WTC11 (cell line): ENCODE measurements around the gene ZNF415.

Source experiments
- CBFB ChIP-seq: sonication (generic); formaldehyde crosslinking; IDR thresholded peaks from 2 replicates; pipeline ENCODE4 v1.8.1; 2022; ENCODE audit warnings: mild to moderate bottlenecking, low read depth, missing genetic modification reagents
- FOXK1 ChIP-seq: sonication (generic); formaldehyde crosslinking; IDR thresholded peaks from 2 replicates; pipeline ENCODE4 v1.8.0; 2022; ENCODE audit warnings: mild to moderate bottlenecking, moderate library complexity, missing genetic modification reagents
- JUN ChIP-seq: sonication (generic); formaldehyde crosslinking; IDR thresholded peaks from 2 replicates; pipeline ENCODE4 v1.8.0; 2023; ENCODE audit warnings: mild to moderate bottlenecking, missing genetic modification reagents
- NR2C2 ChIP-seq: sonication (generic); formaldehyde crosslinking; IDR thresholded peaks from 2 replicates; pipeline ENCODE4 v1.8.0; 2022; ENCODE audit warnings: mild to moderate bottlenecking, missing genetic modification reagents
- SMAD4 ChIP-seq: sonication (generic); formaldehyde crosslinking; IDR thresholded peaks from 2 replicates; pipeline ENCODE4 v1.8.0; 2022; ENCODE audit warnings: mild to moderate bottlenecking, missing genetic modification reagents
- SP1 ChIP-seq: sonication (generic); formaldehyde crosslinking; conservative IDR thresholded peaks from 2 replicates; pipeline ENCODE4 v1.8.1; 2022; ENCODE audit warnings: missing genetic modification reagents
- ZNF263 ChIP-seq: sonication (generic); formaldehyde crosslinking; IDR thresholded peaks from 2 replicates; pipeline ENCODE4 v1.8.1; 2022; ENCODE audit warnings: low read depth, mild to moderate bottlenecking, moderate library complexity, missing genetic modification reagents
- TF ChIP-seq, protein P1 (sequence below): fragments of 200-600 bp; IDR thresholded peaks from 2 replicates; pipeline ENCODE4 v1.8.0; 2022; ENCODE audit warnings: antibody characterized with exemption
- TF ChIP-seq, protein P2 (sequence below): fragments of 250-450 bp; sonication (Bioruptor Pico); IDR thresholded peaks from 2 replicates; pipeline ENCODE4 v1.9.0; 2021; ENCODE audit warnings: mild to moderate bottlenecking
- TF ChIP-seq, protein P3 (sequence below): sonication (generic); formaldehyde crosslinking; IDR thresholded peaks from 2 replicates; pipeline ENCODE4 v1.8.1; 2023; ENCODE audit warnings: mild to moderate bottlenecking, missing genetic modification reagents, moderate library complexity
- TF ChIP-seq, protein P4 (sequence below): sonication (generic); formaldehyde crosslinking; conservative IDR thresholded peaks from 2 replicates; pipeline ENCODE4 v1.8.1; 2022; ENCODE audit warnings: mild to moderate bottlenecking, missing genetic modification reagents

DNA sequence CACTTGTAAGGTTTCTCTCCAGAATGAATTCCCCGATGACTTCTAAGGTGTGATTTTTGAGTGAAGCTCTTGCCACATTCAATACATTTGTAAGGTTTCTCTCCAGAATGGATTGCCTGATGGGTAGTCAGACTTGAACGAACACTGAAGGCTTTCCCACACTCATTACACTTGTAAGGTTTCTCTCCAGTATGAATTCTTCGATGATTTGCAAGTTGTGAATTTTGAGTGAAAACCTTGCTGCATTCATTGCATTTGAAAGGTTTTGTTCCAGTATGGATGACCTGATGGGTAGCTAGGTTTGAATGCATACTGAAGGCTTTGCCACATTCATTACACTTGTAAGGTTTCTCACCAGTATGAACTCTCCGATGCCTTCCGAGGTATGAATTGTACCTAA lies 63.9 kb downstream of the ZNF415 start:
- TF ChIP-seq, protein P1, sequence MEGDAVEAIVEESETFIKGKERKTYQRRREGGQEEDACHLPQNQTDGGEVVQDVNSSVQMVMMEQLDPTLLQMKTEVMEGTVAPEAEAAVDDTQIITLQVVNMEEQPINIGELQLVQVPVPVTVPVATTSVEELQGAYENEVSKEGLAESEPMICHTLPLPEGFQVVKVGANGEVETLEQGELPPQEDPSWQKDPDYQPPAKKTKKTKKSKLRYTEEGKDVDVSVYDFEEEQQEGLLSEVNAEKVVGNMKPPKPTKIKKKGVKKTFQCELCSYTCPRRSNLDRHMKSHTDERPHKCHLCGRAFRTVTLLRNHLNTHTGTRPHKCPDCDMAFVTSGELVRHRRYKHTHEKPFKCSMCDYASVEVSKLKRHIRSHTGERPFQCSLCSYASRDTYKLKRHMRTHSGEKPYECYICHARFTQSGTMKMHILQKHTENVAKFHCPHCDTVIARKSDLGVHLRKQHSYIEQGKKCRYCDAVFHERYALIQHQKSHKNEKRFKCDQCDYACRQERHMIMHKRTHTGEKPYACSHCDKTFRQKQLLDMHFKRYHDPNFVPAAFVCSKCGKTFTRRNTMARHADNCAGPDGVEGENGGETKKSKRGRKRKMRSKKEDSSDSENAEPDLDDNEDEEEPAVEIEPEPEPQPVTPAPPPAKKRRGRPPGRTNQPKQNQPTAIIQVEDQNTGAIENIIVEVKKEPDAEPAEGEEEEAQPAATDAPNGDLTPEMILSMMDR, result no peak
- TF ChIP-seq ZNF263 (CRISPR knock-in tag), result no peak
- TF ChIP-seq, protein P2, sequence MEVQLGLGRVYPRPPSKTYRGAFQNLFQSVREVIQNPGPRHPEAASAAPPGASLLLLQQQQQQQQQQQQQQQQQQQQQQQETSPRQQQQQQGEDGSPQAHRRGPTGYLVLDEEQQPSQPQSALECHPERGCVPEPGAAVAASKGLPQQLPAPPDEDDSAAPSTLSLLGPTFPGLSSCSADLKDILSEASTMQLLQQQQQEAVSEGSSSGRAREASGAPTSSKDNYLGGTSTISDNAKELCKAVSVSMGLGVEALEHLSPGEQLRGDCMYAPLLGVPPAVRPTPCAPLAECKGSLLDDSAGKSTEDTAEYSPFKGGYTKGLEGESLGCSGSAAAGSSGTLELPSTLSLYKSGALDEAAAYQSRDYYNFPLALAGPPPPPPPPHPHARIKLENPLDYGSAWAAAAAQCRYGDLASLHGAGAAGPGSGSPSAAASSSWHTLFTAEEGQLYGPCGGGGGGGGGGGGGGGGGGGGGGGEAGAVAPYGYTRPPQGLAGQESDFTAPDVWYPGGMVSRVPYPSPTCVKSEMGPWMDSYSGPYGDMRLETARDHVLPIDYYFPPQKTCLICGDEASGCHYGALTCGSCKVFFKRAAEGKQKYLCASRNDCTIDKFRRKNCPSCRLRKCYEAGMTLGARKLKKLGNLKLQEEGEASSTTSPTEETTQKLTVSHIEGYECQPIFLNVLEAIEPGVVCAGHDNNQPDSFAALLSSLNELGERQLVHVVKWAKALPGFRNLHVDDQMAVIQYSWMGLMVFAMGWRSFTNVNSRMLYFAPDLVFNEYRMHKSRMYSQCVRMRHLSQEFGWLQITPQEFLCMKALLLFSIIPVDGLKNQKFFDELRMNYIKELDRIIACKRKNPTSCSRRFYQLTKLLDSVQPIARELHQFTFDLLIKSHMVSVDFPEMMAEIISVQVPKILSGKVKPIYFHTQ, result no peak
- TF ChIP-seq, protein P3, sequence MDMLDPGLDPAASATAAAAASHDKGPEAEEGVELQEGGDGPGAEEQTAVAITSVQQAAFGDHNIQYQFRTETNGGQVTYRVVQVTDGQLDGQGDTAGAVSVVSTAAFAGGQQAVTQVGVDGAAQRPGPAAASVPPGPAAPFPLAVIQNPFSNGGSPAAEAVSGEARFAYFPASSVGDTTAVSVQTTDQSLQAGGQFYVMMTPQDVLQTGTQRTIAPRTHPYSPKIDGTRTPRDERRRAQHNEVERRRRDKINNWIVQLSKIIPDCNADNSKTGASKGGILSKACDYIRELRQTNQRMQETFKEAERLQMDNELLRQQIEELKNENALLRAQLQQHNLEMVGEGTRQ, result no peak
- TF ChIP-seq JUN, result no peak
- no peak for TF ChIP-seq SP1 (CRISPR knock-in tag)
- no peak for TF ChIP-seq CBFB (CRISPR knock-in tag)
- no peak for TF ChIP-seq SMAD4 (CRISPR knock-in tag)
- TF ChIP-seq, protein P4, sequence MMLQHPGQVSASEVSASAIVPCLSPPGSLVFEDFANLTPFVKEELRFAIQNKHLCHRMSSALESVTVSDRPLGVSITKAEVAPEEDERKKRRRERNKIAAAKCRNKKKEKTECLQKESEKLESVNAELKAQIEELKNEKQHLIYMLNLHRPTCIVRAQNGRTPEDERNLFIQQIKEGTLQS, result no peak
- no peak for TF ChIP-seq NR2C2 (CRISPR knock-in tag)
- no peak for TF ChIP-seq FOXK1 (CRISPR knock-in tag)
